OCI-LY7 (cell line): ENCODE data around the gene APBB2.

Experiments used
- CTCF ChIP-seq: fragments of 200-600 bp; sonication (generic); conservative IDR thresholded peaks from 2 replicates; pipeline ENCODE4 v1.5.1; 2014; ENCODE audit warnings: mild to moderate bottlenecking, antibody characterized with exemption, low read length, moderate library complexity, mixed read lengths
- EZH2phosphoT487 ChIP-seq: fragments of 200-600 bp; sonication (generic); IDR thresholded peaks from 2 replicates; pipeline ENCODE4 v1.6.1; 2018; ENCODE audit warnings: low read depth, borderline replicate concordance, mild to moderate bottlenecking, mixed run types, antibody characterized with exemption, low read length, moderate library complexity, mixed read lengths

- TF ChIP-seq CTCF (no peak), EZH2phosphoT487 (no peak)
Observed at GRCh38 chr4:41155194-41155830, 59.0 kb downstream of the APBB2 start.
